Trophoblast cell (in vitro differentiated cells and primary cell): ENCODE data around the gene KCNQ1.

ENCODE experiments used
- DNase-seq, 2 donors: peaks; one replicate each; pipeline ENCODE4 v3.0.0-alpha.2; 2016
- H2AFZ ChIP-seq: 2 replicates; pipeline ENCODE4 v1.6.1; 2013; ENCODE audit warnings: low read length, moderate library complexity, mild to moderate bottlenecking; ENCODE audit not compliant: insufficient read depth, poor library complexity
- H2AK5ac ChIP-seq: 2 replicates; pipeline ENCODE4 v1.6.1; 2013; ENCODE audit warnings: mild to moderate bottlenecking, low read length
- H2BK120ac ChIP-seq: 2 replicates; pipeline ENCODE4 v1.6.1; 2013; ENCODE audit warnings: low read length, mild to moderate bottlenecking, moderate library complexity; ENCODE audit not compliant: insufficient read depth, poor library complexity
- H2BK12ac ChIP-seq: 2 replicates; pipeline ENCODE4 v1.6.1; 2013; ENCODE audit warnings: mild to moderate bottlenecking, low read length, moderate library complexity
- H2BK5ac ChIP-seq: 2 replicates; pipeline ENCODE4 v1.6.1; 2013; ENCODE audit warnings: low read length, low read depth, moderate library complexity, mild to moderate bottlenecking; ENCODE audit not compliant: poor library complexity
- H3K14ac ChIP-seq: 2 replicates; pipeline ENCODE4 v1.6.1; 2013; ENCODE audit warnings: mild to moderate bottlenecking, low read length
- H3K18ac ChIP-seq: 2 replicates; pipeline ENCODE4 v1.6.1; 2013; ENCODE audit warnings: mild to moderate bottlenecking, low read length
- H3K23ac ChIP-seq: 2 replicates; pipeline ENCODE4 v1.6.1; 2013; ENCODE audit warnings: low read length
- H3K27ac ChIP-seq: 2 replicates; pipeline ENCODE4 v1.5.1; 2013; ENCODE audit warnings: low read depth, mild to moderate bottlenecking, inconsistent platforms, low read length, moderate library complexity
- H3K27me3 ChIP-seq: 2 replicates; pipeline ENCODE4 v1.6.1; 2013; ENCODE audit warnings: inconsistent platforms, mild to moderate bottlenecking, low read length, moderate library complexity; ENCODE audit not compliant: insufficient read depth
- H3K36me3 ChIP-seq, 2 experiments: 1 replicate in 1 of 2; 2 replicates in 1 of 2; pipeline ENCODE4 v1.6.1; 2013; ENCODE audit warnings: low read length in 2 of 2, mild to moderate bottlenecking in 2 of 2, moderate library complexity in 1 of 2; ENCODE audit not compliant: insufficient read depth in 2 of 2, control insufficient read depth in 1 of 2
- H3K4ac ChIP-seq: 2 replicates; pipeline ENCODE4 v1.6.1; 2013; ENCODE audit warnings: low read depth, mild to moderate bottlenecking, low read length, moderate library complexity
- H3K4me1 ChIP-seq, 2 experiments: 1 replicate in 1 of 2; 2 replicates in 1 of 2; pipeline ENCODE4 v1.6.1; 2013; ENCODE audit warnings: low read length in 2 of 2, mild to moderate bottlenecking in 2 of 2, moderate library complexity in 1 of 2; ENCODE audit not compliant: insufficient read depth in 2 of 2, control insufficient read depth in 1 of 2
- H3K4me2 ChIP-seq: 2 replicates; pipeline ENCODE4 v1.6.1; 2013; ENCODE audit warnings: inconsistent platforms, mild to moderate bottlenecking, low read length, moderate library complexity
- H3K4me3 ChIP-seq: 2 replicates; pipeline ENCODE4 v1.5.1; 2013; ENCODE audit warnings: mild to moderate bottlenecking, low read depth, low read length, inconsistent platforms
- H3K79me1 ChIP-seq: one replicate; pipeline ENCODE4 v1.6.1; 2013; ENCODE audit warnings: low read length
- H3K79me2 ChIP-seq: 2 replicates; pipeline ENCODE4 v1.6.1; 2013; ENCODE audit warnings: low read length, mild to moderate bottlenecking; ENCODE audit not compliant: control insufficient read depth, insufficient read depth, poor library complexity
- H3K9ac ChIP-seq: 2 replicates; pipeline ENCODE4 v1.6.1; 2013; ENCODE audit warnings: mild to moderate bottlenecking, low read length
- H3K9me3 ChIP-seq: 2 replicates; pipeline ENCODE4 v1.6.1; 2013; ENCODE audit warnings: low read depth, mild to moderate bottlenecking, control low read depth, inconsistent platforms, low read length; ENCODE audit not compliant: insufficient read depth
- H4K12ac ChIP-seq: 2 replicates; pipeline ENCODE4 v1.6.1; 2013; ENCODE audit warnings: low read depth, mild to moderate bottlenecking, low read length, moderate library complexity
- H4K8ac ChIP-seq: 2 replicates; pipeline ENCODE4 v1.6.1; 2013; ENCODE audit warnings: low read depth, mild to moderate bottlenecking, low read length, moderate library complexity
- H4K91ac ChIP-seq: one replicate; pipeline ENCODE4 v1.6.1; 2013; ENCODE audit warnings: low read depth, mild to moderate bottlenecking, low read length, moderate library complexity
- WGBS: extraction: QIAGEN DNeasy Blood & Tissue Kit; methylation state at CpG from one replicate; pipeline ENCODE4 v1.1.7; 2013; ENCODE audit warnings: missing lambda C conversion rate; ENCODE audit not compliant: insufficient read length, insufficient coverage; ENCODE audit errors: extremely low coverage; 5-methylcytosine and 5-hydroxymethylcytosine counted together

KCNQ1 gene

GRCh38 chr11:2738551-2739431 is 294.0 kb downstream of the KCNQ1 start:
- no peak for DNase-seq
- Histone ChIP-seq H3K79me2 (no peaks in the 10 kb centered on the region), H3K9me3 (peaks cover 4% of the 10 kb centered on the region), H4K8ac (no peak overlapping the region), H4K12ac (no peak overlapping the region), H4K91ac (peak overlapping the region; percentile 56), H3K27ac (no peak overlapping the region), H3K4me3 (no peak overlapping the region), H2BK120ac (no peak overlapping the region), H3K4ac (no peak overlapping the region), H2AFZ (no peak overlapping the region), H2AK5ac (peak overlapping the region; percentile 47), H3K36me3 (no peaks in the 10 kb centered on the region), H3K4me1 (peaks cover 26 to 41% of the 10 kb centered on the region in 2 experiments), H3K18ac (no peak overlapping the region), H2BK12ac (peak overlapping the region; percentile 38), H3K14ac (no peak overlapping the region), H3K9ac (no peak overlapping the region), H3K23ac (no peak overlapping the region), H3K27me3 (no peaks in the 10 kb centered on the region), H3K4me2 (no peak overlapping the region), H3K79me1 (peaks cover 23% of the 10 kb centered on the region), H2BK5ac (no peak overlapping the region)
- no CpG with 5 or more reads among the region's 14 CpGs for WGBS

- Histone ChIP-seq H4K12ac (no peak overlapping the region), H3K9me3 (peaks cover 4% of the 10 kb centered on the region), H3K4me1 (peaks cover 32 to 41% of the 10 kb centered on the region in 2 experiments), H3K27me3 (no peaks in the 10 kb centered on the region), H3K36me3 (no peaks in the 10 kb centered on the region), H3K79me1 (peaks cover 26% of the 10 kb centered on the region), H2AK5ac (peak overlapping the region; percentile 38), H2BK120ac (no peak overlapping the region), H4K8ac (no peak overlapping the region), H2AFZ (no peak overlapping the region), H3K18ac (no peak overlapping the region), H3K4ac (no peak overlapping the region), H3K23ac (no peak overlapping the region), H4K91ac (peak overlapping the region; percentile 48), H2BK12ac (no peak overlapping the region), H2BK5ac (no peak overlapping the region), H3K79me2 (no peaks in the 10 kb centered on the region), H3K4me2 (no peak overlapping the region), H3K9ac (no peak overlapping the region), H3K14ac (peak overlapping the region; percentile 13), H3K4me3 (no peak overlapping the region), H3K27ac (no peak overlapping the region)
- no peak for DNase-seq
- no CpG with 5 or more reads among the region's 18 CpGs for WGBS
These were observed 294.9 kb downstream of the KCNQ1 start for GRCh38 chr11:2739531-2740274.

DNA sequence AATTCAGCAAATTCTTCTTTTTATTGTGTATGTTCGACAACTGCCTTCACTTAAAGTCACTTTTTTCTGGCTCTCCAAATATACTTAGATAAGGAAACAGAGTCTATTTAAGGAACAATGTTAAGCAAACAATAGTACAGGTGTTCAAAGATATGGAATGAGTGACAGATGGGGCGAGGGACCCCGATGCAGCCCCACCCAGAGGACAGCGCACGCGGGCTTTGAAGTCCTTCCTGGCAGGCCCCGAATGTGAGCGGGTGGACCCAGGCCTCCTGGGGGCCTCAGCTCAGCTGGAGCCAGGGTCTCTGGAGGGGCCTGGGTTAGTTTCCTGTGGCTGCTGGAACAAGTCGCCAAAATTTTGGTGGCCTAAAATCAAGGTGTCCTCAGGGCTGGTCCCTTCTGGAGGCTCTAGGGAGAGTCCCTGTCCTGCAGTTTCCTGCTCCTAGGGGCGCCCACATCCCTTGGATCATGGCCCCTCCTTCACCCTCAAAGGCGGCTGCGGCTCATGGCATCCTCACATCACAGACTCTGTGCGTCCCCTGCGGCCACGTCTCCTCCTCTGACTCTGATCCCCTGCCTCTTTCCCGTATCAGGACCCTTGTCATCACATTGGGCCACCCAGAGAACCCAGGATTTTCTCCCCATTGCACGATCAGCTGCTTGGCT is 295.6 kb downstream of the KCNQ1 start:
- WGBS, result no CpG with 5 or more reads among the region's 17 CpGs
- Histone ChIP-seq H3K79me2 (no peaks in the 10 kb centered on the region), H4K12ac (no peak overlapping the region), H3K4me1 (peaks cover 32 to 41% of the 10 kb centered on the region in 2 experiments), H3K9me3 (peaks cover 4% of the 10 kb centered on the region), H3K4ac (no peak overlapping the region), H3K27me3 (no peaks in the 10 kb centered on the region), H3K27ac (no peak overlapping the region), H3K23ac (no peak overlapping the region), H3K14ac (peak overlapping the region; percentile 48), H2BK120ac (peak overlapping the region; percentile 57), H2BK5ac (peak overlapping the region; percentile 8), H3K79me1 (peaks cover 26% of the 10 kb centered on the region), H3K9ac (no peak overlapping the region), H3K4me3 (no peak overlapping the region), H2BK12ac (peak overlapping the region; percentile 47), H4K8ac (peak overlapping the region; percentile 21), H3K36me3 (no peaks in the 10 kb centered on the region), H2AK5ac (peak overlapping the region; percentile 48), H4K91ac (peak overlapping the region; percentile 64), H2AFZ (no peak overlapping the region), H3K4me2 (no peak overlapping the region), H3K18ac (no peak overlapping the region)
- peak; percentile 68 to 82 for DNase-seq

GRCh38 chr11:2741006-2741376 is 296.2 kb downstream of the KCNQ1 start:
- H4K12ac ChIP-seq, result no peak overlapping the region
- H3K18ac ChIP-seq, result peak overlapping the region; percentile 21
- H2BK120ac ChIP-seq, result peak overlapping the region; percentile 57
- H2AFZ ChIP-seq, result no peak overlapping the region
- no peak overlapping the region for H3K23ac ChIP-seq
- H3K4me3 ChIP-seq, result no peak overlapping the region
- peaks cover 34 to 41% of the 10 kb centered on the region in 2 experiments for H3K4me1 ChIP-seq
- peaks cover 28% of the 10 kb centered on the region for H3K79me1 ChIP-seq
- peak overlapping the region; percentile 21 for H4K8ac ChIP-seq
- no peak overlapping the region for H3K4ac ChIP-seq
- H3K36me3 ChIP-seq, result no peaks in the 10 kb centered on the region
- no peaks in the 10 kb centered on the region for H3K79me2 ChIP-seq
- peak overlapping the region; percentile 48 for H2AK5ac ChIP-seq
- no peaks in the 10 kb centered on the region for H3K27me3 ChIP-seq
- peak overlapping the region; percentile 48 for H3K14ac ChIP-seq
- H3K9ac ChIP-seq, result no peak overlapping the region
- H3K4me2 ChIP-seq, result no peak overlapping the region
- H2BK5ac ChIP-seq, result peak overlapping the region; percentile 8
- DNase-seq, result peak; percentile 46 to 65
- WGBS, result no CpG with 5 or more reads among the region's 7 CpGs
- peak overlapping the region; percentile 64 for H4K91ac ChIP-seq
- peak overlapping the region; percentile 60 for H3K27ac ChIP-seq
- peaks cover 4% of the 10 kb centered on the region for H3K9me3 ChIP-seq
- H2BK12ac ChIP-seq, result peak overlapping the region; percentile 47
